CD4-positive, alpha-beta T cell treated with Interleukin-10 for 1 hour (primary cell): ENCODE results near the gene DOCK1.

Source experiments
- DNase-seq: peaks from one replicate; pipeline ENCODE4 v3.0.0-alpha.2; 2020

DOCK1 gene

DNA sequence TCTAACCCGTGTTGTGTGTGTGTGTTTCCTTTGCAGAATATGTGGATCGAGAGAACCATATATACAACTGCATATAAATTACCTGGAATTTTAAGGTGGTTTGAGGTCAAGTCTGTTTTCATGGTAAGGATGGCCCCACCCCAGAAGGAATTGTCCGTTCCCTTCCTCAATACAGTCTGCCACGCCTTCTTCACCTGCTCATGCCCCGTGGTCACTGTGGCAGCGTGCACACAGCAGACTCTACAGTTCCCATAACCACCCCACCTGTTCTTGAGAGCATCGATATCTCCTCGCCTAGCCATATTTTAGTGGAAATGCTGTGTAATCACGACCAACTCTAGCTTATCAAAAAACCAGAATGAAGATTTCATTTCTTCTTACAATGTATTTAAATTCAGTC lies 509.9 kb downstream of the DOCK1 start:
- no peak for DNase-seq

DNA sequence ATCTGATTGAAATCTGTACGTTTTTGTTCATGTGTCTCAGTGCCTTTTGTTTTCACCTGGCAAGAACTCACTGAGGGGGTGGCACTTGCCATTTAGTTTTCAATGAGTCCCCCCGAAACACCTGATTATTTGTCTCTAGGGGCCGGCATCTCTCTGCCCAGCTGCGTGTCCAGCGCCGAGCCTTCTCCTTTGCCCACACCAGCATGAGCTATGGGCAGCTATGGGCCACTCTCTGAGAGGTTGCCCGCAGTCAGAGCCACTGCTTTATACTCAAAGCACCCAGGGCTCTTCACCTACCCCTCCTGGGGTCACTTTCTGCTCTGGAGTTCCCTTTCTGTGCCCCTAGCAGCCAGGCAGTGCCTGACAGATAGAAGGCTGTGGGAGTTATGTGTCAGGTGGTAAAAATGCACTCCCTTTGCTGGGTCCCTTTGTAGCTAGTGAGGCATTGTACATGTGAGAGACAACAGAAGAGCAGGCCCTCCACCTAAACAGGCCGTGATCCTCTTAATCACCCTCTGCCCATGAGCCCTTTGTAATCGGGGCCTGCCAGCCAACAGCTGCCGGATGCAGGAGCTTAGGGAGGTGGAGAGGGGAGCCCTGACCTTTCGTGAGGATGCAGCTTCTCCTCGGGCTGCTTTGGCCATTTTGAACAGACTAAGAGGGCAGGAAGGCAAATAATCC lies 510.8 kb downstream of the DOCK1 start:
- DNase-seq, result no peak

DNA sequence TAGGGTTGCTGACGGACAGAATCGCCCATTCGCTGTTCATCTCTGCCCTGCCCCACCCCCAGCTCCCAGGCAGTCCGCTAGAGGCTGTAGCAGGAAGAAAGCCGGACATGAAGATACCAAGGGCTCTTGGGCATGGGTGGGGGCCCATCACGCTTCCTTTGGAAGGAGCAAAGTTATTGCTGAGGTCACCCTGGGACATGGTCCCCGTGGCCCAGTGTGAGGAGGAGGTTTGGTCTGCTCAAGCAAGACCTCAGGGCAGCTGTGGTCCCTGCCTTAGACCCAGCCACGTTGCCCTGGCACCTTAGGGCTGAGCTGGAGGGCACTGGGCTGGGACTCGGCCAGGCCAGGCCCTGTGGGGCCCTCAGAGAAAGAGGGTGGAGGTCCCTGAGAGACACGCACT lies 511.8 kb downstream of the DOCK1 start:
- DNase-seq, result no peak

DNA sequence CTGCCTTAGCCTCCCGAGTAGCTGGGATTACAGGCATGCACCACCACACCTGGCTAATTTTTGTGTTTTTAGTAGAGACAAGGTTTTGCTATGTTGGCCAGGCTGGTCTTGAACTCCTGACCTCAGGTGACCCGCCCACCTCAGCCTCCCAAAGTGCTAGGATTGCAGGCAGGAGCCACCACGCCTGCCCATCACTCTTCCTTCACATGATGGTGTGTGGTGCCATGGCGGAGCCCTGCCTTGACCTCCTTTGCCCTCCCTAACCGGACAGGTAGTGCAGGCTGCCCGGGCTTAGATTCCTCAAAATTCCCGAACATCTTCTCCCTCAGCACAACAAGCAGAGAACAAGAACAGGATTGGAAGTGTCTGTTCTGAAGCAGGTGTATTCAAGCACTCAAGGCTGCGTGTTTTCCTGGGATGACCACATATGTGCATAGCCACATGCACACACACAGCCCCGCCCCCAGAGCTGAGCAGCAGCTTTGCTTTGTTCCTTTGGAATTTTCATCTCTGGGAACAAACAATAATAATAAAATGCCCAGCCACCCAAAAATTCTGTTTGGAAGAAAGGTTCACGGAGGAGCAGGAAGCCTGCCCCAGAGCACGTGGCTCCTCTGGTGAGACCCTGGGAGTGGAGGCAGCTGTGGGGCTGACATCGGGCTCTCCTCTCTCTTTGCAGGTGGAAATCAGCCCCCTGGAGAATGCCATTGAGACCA lies 512.6 kb downstream of the DOCK1 start:
- DNase-seq, result no peak

GRCh38 chr10:127418536-127419168 lies 513.4 kb downstream of the DOCK1 start:
- DNase-seq, result no peak

- DNase-seq, result no peak
These were observed 515.0 kb downstream of the DOCK1 start for GRCh38 chr10:127420138-127420684.

DNA sequence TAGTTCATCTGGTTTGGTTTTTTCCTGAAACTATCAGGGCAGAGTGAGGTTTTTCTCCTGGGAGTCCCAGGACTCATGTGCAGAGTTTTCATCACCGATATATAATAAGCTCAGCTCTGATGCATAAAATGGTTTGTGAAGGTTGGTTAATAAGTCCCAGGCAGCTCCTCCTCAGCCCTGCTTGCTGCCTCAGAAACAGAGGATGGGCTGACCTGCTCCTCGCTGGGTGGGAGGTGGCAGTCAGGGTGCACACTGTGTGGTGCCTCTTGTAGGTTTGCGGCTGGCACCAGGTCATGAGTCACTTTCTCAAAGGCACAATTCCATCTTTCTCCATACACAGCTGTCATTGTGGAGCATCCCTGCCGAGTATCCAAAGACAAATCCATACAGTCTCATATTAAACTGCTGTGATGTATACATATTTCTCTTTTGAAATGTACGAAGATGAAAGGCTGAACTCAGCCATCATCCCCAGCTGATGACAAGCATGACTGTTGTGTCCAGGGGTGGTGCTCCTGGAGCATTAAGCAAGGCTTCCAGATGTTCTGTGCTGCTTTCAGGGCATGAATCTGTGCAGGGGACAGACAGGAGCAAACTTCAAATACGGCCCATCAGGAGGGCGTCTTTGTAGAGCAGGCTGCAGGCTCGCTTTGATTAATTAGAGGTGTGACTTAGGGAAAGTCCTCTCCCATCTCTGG lies 518.1 kb downstream of the DOCK1 start:
- no peak for DNase-seq

GRCh38 chr10:127424594-127425264 lies 519.5 kb downstream of the DOCK1 start:
- no peak for DNase-seq

- no peak for DNase-seq
These were observed 521.5 kb downstream of the DOCK1 start for GRCh38 chr10:127426746-127427145.

- DNase-seq, result no peak
These were observed 522.7 kb downstream of the DOCK1 start for GRCh38 chr10:127427926-127428325.

- DNase-seq, result no peak
These were observed 523.3 kb downstream of the DOCK1 start for GRCh38 chr10:127428385-127428980.

DNA sequence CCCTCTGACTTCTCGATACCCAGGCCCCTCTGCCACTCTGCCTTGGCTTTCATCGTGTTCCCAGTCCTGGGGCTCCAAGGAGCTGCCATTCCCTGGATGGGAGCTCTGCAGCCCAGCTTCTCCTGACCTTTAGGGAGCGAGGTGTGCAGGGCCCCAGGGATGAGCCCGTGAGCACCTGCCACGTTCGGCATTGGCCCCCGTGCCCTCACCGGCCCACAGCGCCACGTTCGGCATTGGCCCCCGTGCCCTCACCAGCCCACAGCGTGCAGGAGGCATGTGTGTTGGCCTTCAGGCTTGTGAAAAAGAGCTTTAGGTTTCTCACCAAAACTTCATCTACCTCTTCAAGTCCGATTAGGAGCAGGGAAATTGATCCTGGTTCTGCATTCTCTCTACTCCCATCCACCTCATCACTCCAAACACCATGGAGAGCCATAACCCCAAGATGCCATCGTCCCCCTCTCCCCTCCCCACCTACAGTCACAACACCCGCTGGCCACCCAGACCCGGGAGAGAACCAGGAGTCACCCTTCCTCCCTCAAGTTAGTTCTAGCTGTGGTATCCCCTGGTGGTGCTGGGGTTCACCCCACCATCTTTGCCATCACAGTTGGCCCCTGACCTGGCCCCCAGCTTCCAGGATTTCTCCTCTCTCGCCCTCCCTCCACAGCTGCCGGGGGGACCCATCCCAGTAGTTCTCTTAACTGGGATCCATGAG lies 524.5 kb downstream of the DOCK1 start:
- DNase-seq, result no peak

- DNase-seq, result no peak
These were observed 526.3 kb downstream of the DOCK1 start for GRCh38 chr10:127431525-127431924.

DNA sequence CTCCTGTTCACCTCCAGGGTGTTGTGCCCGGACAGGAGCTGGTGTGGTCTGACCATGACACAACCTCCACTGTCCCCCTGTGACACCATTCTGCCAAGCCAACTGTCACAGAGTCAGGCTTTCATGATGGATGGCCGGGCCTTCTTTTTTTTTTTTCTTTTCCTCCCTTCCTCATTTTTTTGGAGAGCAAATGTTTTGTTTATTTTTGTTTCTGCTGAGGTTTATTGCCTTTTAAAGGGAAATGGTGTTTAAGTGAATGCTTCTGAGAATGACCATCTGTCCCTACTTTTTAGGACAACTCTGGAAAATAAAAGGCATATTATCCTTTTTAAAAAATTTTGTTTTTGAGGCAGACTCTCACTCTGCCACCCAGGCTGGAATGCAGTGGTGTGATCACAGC lies 528.8 kb downstream of the DOCK1 start:
- DNase-seq, result no peak

DNA sequence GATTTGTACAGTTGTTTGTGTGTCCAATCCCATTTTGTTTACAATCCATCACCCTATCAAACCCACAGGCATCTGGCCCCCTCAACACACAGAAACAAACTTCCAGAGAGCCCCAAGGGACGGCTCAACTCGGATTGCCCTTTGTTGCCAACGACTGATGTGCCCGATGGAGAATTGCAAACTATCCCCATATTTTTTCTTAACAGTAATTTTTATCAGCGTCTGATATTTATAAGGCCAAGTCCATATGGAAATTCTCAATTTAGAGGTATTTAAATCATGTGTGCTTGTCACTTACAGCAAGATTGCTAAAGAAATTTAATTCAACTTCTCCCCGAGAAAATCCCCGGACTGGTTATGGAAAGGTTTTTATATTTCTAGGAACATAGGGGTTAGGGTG lies 530.0 kb downstream of the DOCK1 start:
- no peak for DNase-seq

DNA sequence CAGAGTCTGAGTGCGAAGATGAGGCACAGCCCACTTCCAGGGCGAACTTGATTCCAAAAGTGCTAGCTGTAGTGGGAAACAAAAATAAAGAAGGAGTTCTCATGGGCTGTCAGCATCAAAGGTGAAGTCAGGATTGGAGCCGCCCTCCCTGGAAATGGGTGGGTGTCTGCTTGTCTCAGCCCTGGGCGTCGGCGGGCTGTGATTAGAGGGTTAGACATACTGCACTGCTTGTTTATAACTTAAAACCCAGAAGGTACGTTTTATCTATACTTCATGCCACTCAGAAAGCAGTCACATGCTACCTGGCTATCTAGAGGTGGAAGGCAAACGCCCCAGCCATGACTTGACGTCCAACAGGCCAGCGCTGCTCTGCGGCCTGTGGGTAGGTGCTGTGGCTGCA lies 535.1 kb downstream of the DOCK1 start:
- no peak for DNase-seq

DNA sequence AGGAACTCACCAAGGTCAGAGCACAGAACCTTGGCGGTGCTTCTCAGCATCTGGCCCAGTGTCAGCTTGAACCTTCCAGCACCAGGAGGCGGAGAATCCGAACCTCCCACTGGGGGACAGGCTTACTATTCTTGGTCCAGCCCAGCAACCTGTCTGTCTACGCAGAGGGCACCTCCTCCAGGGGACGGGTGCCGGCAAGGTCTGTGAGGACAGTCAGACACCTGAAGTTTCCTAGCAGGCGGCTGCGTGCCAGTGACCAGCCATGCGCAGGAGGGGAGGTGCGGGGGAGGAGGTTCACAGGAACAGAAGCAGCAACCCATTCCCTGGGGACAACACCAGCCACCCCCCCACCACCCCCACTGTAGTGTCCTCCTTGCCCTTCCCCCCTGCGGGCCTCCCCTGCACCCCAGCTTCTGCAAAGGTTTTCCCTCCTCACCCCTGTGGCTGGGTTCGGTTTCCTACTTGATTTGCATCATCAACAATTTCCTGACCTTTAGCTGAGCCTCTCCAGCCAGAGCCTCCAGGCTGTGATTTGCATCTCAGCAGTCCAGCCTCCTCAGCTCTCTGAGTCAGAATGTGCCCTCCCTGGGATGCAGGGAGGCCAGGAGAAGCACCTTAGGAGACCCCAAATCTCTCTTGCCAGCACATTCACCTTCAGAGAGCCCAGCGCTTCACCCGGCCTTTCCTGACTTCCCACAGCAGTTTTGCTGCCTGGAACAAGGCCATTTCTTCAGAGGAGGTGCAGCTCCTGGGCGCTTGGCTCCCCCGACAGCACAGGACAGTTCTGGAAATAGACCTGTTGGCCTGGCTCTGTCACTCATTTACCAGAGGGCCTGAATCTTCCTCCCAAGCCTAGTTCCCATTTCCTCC lies 536.4 kb downstream of the DOCK1 start:
- DNase-seq, result no peak

GRCh38 chr10:127442220-127442525 lies 536.9 kb downstream of the DOCK1 start:
- no peak for DNase-seq

- DNase-seq, result no peak
These were observed 538.9 kb downstream of the DOCK1 start for GRCh38 chr10:127444155-127444554.

GRCh38 chr10:127447197-127447596 lies 542.0 kb downstream of the DOCK1 start:
- DNase-seq, result no peak

GRCh38 chr10:127449490-127449889 lies 544.3 kb downstream of the DOCK1 start:
- no peak for DNase-seq
